ENCODE measurements around the gene CMIP. TPM values are rescaled to one million over a fixed set of nuclear protein-coding genes. Genes with fewer than 3 reads are reported as not detected.

CMIP gene
- polyA plus RNA-seq, 1 experiment: 4.9 TPM

DNA sequence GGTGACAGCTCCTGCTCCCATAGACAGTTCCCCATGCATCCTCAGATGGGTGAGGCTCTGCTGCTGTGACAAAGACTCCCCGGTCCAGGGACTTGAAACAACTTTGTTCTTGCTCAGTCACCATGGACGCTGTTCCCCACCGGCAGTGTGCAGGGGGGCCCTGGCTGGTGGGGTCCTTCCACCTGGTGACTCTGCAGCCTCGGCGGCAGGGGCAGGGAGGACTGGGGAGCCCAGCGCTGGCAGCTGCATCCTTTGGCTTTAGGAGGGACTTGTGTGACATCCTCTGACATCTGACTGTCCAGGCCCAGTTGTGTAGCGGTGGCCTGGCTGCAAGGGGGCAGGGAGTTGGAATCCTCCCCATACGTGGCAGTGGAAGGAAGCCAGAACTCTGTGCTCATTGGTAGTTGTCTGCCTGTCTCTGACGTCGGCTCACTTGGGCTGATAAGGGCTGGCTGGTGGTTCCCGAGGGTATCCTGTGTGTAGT, 107.3 kb downstream of the CMIP start:
- ChIA-PET CTCF (no interaction called here), POLR2A (no interaction called here)
- Histone ChIP-seq H3K36me3 (ENCODE audit: control insufficient read depth, insufficient read depth, low read length) (no peaks in the 10 kb centered on the region), H3K4me3 (ENCODE audit: low read depth, low read length) (no peak overlapping the region), H3K27me3 (ENCODE audit: control insufficient read depth, insufficient read depth, low read length) (no peaks in the 10 kb centered on the region)
- TF ChIP-seq, protein P1, sequence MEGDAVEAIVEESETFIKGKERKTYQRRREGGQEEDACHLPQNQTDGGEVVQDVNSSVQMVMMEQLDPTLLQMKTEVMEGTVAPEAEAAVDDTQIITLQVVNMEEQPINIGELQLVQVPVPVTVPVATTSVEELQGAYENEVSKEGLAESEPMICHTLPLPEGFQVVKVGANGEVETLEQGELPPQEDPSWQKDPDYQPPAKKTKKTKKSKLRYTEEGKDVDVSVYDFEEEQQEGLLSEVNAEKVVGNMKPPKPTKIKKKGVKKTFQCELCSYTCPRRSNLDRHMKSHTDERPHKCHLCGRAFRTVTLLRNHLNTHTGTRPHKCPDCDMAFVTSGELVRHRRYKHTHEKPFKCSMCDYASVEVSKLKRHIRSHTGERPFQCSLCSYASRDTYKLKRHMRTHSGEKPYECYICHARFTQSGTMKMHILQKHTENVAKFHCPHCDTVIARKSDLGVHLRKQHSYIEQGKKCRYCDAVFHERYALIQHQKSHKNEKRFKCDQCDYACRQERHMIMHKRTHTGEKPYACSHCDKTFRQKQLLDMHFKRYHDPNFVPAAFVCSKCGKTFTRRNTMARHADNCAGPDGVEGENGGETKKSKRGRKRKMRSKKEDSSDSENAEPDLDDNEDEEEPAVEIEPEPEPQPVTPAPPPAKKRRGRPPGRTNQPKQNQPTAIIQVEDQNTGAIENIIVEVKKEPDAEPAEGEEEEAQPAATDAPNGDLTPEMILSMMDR (IDR thresholded peaks at IDR 0.05; ENCODE audit: insufficient read depth, low read depth, low read length): no peak
- no peak for DNase-seq (ENCODE audit: low read depth)

DNA sequence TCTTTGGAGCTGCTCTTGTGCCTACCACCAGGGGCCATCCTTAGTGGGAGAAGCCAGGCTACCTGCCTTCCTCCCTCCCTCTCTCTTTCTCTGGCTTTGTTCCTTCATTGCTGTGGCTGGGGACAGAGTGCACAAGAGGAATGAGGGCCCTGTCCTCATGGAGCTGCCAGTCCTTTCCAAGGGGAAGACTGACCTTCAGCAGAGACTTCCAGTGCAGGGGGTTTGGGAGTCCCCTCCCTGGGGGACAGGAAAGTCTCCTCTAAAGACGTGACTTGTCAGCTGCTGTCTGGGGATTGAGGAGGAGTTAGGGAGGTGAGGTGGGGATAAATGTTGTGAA, 108.1 kb downstream of the CMIP start:
- DNase-seq (ENCODE audit: low read depth): no peak
- ChIA-PET CTCF (no interaction called here), POLR2A (no interaction called here)
- TF ChIP-seq, protein P1 (IDR thresholded peaks at IDR 0.05; ENCODE audit: insufficient read depth, low read depth, low read length): no peak
- Histone ChIP-seq H3K4me3 (ENCODE audit: low read depth, low read length) (no peak overlapping the region), H3K27me3 (ENCODE audit: control insufficient read depth, insufficient read depth, low read length) (no peaks in the 10 kb centered on the region), H3K36me3 (ENCODE audit: control insufficient read depth, insufficient read depth, low read length) (no peaks in the 10 kb centered on the region)

DNA sequence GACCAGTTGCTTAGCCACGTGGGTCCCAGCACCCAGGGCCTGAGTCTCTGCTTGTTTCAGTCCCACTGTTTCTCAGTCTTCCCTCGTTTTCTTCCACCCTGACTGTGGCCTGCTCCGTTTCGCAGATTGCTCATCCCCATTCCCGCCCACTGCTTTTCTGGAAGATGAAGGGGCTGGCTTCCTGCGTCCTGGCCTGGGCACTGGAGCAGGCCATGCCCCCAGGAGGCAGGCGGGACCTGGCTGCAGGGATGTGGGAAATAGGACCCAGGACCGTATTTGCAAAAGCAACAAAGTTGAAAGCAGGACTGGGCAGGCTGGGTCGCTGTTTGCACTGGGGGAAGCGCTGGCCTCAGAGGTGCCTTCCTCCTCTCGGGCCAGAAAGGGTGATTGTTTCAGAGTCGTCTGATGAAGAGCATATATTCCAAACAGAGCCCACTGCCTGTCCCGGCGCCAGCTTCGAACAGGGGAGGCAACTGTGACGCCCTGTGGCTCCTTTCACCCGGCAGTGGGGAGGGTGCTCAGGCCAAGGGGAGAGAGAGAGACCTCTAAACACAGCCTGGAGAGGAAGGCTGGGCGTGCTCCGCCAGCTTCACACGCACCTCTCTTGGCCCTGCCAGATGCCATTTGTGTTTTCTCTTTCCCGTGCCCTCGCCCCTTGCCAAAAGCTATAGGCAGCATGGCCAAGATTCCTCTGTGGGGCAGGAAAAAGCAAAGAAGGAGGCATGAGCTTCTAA, 108.6 kb downstream of the CMIP start:
- no peak for DNase-seq (ENCODE audit: low read depth)
- Histone ChIP-seq H3K27me3 (ENCODE audit: control insufficient read depth, insufficient read depth, low read length) (no peaks in the 10 kb centered on the region), H3K36me3 (ENCODE audit: control insufficient read depth, insufficient read depth, low read length) (no peaks in the 10 kb centered on the region), H3K4me3 (ENCODE audit: low read depth, low read length) (no peak overlapping the region)
- TF ChIP-seq, protein P1 (IDR thresholded peaks at IDR 0.05; ENCODE audit: insufficient read depth, low read depth, low read length): no peak
- POLR2A ChIA-PET: no interaction called here
- CTCF ChIA-PET: no interaction called here

DNA sequence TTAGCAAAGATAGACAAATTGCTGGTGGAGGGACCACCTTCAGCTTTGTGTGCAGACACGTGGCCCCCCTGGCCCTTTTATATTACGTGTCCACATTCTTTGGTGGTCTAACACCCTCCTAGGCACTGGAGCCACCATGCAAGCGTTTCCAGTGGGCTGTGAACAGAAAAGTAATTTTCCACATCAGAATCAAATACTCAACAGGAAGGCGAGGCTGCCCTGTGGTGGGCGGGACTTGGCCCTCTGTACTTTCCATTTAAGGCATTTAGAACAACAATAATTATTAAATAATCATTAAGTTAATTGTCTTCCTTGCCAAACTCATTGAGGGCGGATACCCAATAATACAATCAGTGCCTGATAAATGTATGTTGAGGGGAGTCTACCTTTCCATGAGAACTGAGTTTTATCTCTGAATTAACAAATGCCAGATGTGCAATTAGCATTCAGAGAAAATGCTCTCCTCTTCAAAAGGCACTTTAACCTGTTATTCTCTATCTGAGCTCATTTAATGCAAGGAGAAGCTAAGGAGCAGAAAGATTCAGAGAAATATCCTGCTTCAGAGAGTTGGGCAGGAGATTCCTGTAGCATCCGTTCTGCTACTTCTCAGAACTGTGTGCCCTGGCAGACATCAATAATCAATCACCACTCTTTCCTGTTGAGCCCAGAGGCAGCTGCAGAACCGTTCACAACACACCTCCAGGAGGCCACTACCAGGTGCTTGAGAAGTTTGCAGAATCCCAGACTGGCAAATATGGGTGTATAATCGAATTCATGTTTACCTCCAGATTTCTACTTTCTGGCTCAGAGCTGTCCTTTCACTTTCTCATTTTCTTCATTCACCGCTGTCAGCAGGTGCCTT, 109.4 kb downstream of the CMIP start:
- DNase-seq (ENCODE audit: low read depth): no peak
- TF ChIP-seq, protein P1 (IDR thresholded peaks at IDR 0.05; ENCODE audit: insufficient read depth, low read depth, low read length): no peak
- Histone ChIP-seq H3K36me3 (ENCODE audit: control insufficient read depth, insufficient read depth, low read length) (no peaks in the 10 kb centered on the region), H3K27me3 (ENCODE audit: control insufficient read depth, insufficient read depth, low read length) (no peaks in the 10 kb centered on the region), H3K4me3 (ENCODE audit: low read depth, low read length) (no peak overlapping the region)
- ChIA-PET POLR2A (no interaction called here), CTCF (no interaction called here)

DNA sequence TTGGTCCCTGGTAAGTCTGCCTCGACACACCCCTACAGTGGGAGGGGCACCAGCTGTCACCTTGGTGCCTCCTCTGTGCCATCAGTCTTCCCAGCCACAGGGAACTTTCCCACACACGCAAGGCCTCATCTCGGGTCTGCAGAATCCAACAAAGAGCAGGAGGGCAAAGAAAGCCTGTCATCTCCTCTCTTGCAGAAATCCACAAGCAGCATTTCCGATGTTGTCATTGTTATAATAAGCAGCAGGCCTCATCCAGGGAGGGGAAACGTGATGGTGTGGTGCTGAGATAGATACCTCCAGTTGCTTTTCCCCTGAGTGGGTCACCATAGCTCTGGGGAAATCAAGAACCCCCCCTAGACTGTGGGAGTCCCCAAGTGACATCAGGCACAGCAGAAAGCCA, 110.4 kb downstream of the CMIP start:
- H3K36me3 ChIP-seq (ENCODE audit: control insufficient read depth, insufficient read depth, low read length): no peaks in the 10 kb centered on the region
- POLR2A ChIA-PET: no interaction called here
- no peak overlapping the region for H3K4me3 ChIP-seq (ENCODE audit: low read depth, low read length)
- H3K27me3 ChIP-seq (ENCODE audit: control insufficient read depth, insufficient read depth, low read length): no peaks in the 10 kb centered on the region
- no peak for DNase-seq (ENCODE audit: low read depth)
- TF ChIP-seq, protein P1 (IDR thresholded peaks at IDR 0.05; ENCODE audit: insufficient read depth, low read depth, low read length): no peak
- CTCF ChIA-PET: no interaction called here
